Measurements from ENCODE around the gene DDX10. TPM values are rescaled to one million over a fixed set of nuclear protein-coding genes. Genes with fewer than 3 reads are reported as not detected.

The DDX10 gene
- 29.3 and 73.7 TPM in 2 replicates for total RNA-seq (2011; cell fraction: chromatin; rRNA removed; ENCODE audit: low replicate concordance)
- total RNA-seq (2011; cell fraction: nucleolus; rRNA removed), result 23.7 and 24.2 TPM in 2 replicates
- total RNA-seq (2011; cell fraction: nucleoplasm; rRNA removed), result 33.8 and 41.2 TPM in 2 replicates
- total RNA-seq (2014; rRNA removed), result 48.3 and 50.0 TPM in 2 replicates
- total RNA-seq (2014; rRNA removed; fragmentation: Illumina TruSeq; extraction: Trizol), result 77.2 and 83.6 TPM in 2 replicates
- total RNA-seq (2015; rRNA removed; fragmentation: Illumina TruSeq; extraction: Trizol), result 69.1 and 72.5 TPM in 2 replicates
- total RNA-seq (2021), result 64.6 and 66.6 TPM in 2 replicates
- polyA plus RNA-seq (2011; rRNA removed), result 41.7 and 50.7 TPM in 2 replicates
- polyA plus RNA-seq (2011; cell fraction: cytosol; rRNA removed), result 30.1 and 51.2 TPM in 2 replicates
- 29.6 and 31.2 TPM in 2 replicates for polyA plus RNA-seq (2011; cell fraction: nucleus; rRNA removed)
- 17.6 and 41.4 TPM in 2 replicates for polyA plus RNA-seq (2012)
- 61.0 and 94.6 TPM in 2 replicates for polyA plus RNA-seq (2014; fragmentation: Illumina TruSeq; extraction: Trizol)
- 10 to 100 TPM; 33.9 to 40.8 TPM for polyA plus RNA-seq (2014; fragmentation: Nextera tagmentation; extraction: Ambion mirVana)
- 42.1 and 45.9 TPM in 2 replicates for polyA plus RNA-seq (2014; rRNA removed)
- polyA minus RNA-seq (2011; rRNA and poly(A)+ RNA removed), result 105 and 107 TPM in 2 replicates
- 33.5 and 34.0 TPM in 2 replicates for polyA minus RNA-seq (2011; cell fraction: cytosol; rRNA and poly(A)+ RNA removed)
- polyA minus RNA-seq (2011; cell fraction: nucleus; rRNA and poly(A)+ RNA removed), result 47.0 and 54.5 TPM in 2 replicates
- Bru-seq, nascent RNA, result percentile 86 among the genes with signal in this experiment
- BruChase-seq, experiment 1, labeled RNA remaining after a 2-hour chase, result percentile 77 among the genes with signal in this experiment
- BruChase-seq, experiment 2, labeled RNA remaining after a 6-hour chase, result percentile 70 among the genes with signal in this experiment
- long read RNA-seq, experiment 1, full-length matches to known transcripts, result 153 of 239 reads
- long read RNA-seq, experiment 1, partial matches to known transcripts, result 70 of 239 reads
- long read RNA-seq, experiment 1, other reads (novel, unspliced or antisense), result 16 of 239 reads
- long read RNA-seq, experiment 2, transcript DDX10-201 (18 exons, 3,264 nt), result major isoform, 9 of 47 reads
- long read RNA-seq, experiment 2, partial matches to known transcripts, result 38 of 47 reads
- long read RNA-seq, experiment 2, other reads (novel, unspliced or antisense), result 0 of 47 reads
- long read RNA-seq, experiment 3, transcript DDX10-201 (18 exons, 3,264 nt), result major isoform, 5 of 79 reads
- long read RNA-seq, experiment 3, partial matches to known transcripts, result 69 of 79 reads
- long read RNA-seq, experiment 3, other reads (novel, unspliced or antisense), result 5 of 79 reads

DNA sequence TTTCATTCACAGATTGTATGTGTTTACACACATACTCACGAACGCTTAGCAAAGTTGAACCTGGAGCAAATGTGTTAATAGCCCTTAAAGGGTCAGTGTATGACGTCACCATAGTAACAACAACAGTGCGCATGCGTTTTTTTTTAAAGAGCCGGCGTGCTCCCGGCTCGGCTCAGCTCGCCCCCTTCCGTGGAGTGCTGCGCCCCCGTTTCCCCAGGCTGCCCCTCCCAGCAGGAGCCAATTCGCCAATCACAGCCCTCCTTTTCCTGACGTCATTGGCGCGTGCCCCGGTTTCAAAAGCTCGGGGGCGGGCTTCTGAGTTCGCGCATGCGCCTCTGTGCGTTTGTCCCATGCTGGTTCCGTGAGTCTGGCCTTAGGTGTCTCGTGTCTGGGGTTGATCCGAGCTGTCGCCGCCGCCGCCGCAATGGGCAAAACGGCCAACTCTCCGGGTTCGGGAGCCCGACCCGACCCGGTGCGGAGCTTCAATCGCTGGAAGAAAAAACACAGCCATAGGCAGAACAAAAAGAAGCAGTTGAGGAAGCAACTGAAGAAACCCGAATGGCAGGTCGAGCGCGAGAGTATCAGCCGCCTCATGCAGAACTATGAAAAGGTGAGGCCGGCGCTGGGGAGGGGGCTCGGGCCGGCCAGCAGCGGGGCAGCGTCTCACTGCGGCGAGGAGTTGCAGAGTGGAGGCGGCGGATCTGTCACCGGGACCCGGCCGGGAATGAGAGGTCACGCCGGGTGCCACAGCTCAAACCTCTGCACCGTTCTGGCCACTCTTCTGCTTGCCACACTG is at the start of gene DDX10:
Gene DDX10, plus strand, starts transcription at position 340 of the 796 bp plus-strand sequence. Its CDS starts 85 bp downstream, at position 425.
- H3K9ac ChIP-seq (ENCODE audit: insufficient read depth in 1 of 2, low read depth in 2 of 2, low read length in 2 of 2), result peak within 1 kb of the TSS; percentile 81 to 94
- H3K27me3 ChIP-seq (ENCODE audit: control insufficient read depth in 2 of 2, insufficient read depth in 2 of 2, low read length in 2 of 2), result no peaks in the 10 kb centered on the region
- H3K27ac ChIP-seq (ENCODE audit: extremely low read depth, low read depth, low read length), result peak within 1 kb of the TSS; percentile 79
- intact Hi-C loops (cut with micrococcal nuclease), result loop anchor here (2.0 kb wide), 1 partner anchor 666 kb away; no protein-coding TSS in a partner anchor
- peak within 1 kb of the TSS; percentile 100 for H2AFZ ChIP-seq (ENCODE audit: low read depth, low read length)
- no peaks in the 10 kb centered on the region for H3K9me3 ChIP-seq (replicated peaks; ENCODE audit: control insufficient read depth, insufficient read depth, low read depth, low read length)
- CTCF ChIA-PET (ENCODE audit: low intra/inter-chr PET ratio), result no interaction called here
- peaks cover 10 to 17% of the 10 kb centered on the region in 2 experiments; a peak in 4 of 5 replicates for H3K4me1 ChIP-seq (replicated peaks in 1 of 2; ENCODE audit: control insufficient read depth in 2 of 2, insufficient read depth in 2 of 2, low read length in 2 of 2)
- POLR2A ChIA-PET, result interaction anchor here (0.6 to 1.3 kb wide), 5 partner anchors 9 to 1276 kb away, joined by 3 to 6 read pairs (median 4); no protein-coding TSS in a partner anchor
- peaks cover 34% of the 10 kb centered on the region for H3K36me3 ChIP-seq (ENCODE audit: control insufficient read depth, insufficient read depth, low read length)
- 1% methylated on average over 55 of the region's 61 CpGs for WGBS (ENCODE audit: insufficient coverage, low coverage, missing lambda C conversion rate)
- H3K4me2 ChIP-seq (ENCODE audit: insufficient read depth, low read length), result peak within 1 kb of the TSS; percentile 82
- peaks cover 53% of the 10 kb centered on the region for H3K79me2 ChIP-seq (ENCODE audit: control insufficient read depth, insufficient read depth, low read length)
- TSS peak; percentile 66 for BruUV-seq (replicated peaks)
- peak; percentile 95 for FAIRE-seq
- DNase-seq (ENCODE audit: extremely low read depth in 1 of 4, low spot score in 3 of 4), result peak; percentile 97 to 99 (median 98)
- ATAC-seq, result peak; percentile 95
- H3K9me1 ChIP-seq (ENCODE audit: control insufficient read depth, insufficient read depth, low read length), result no peaks in the 10 kb centered on the region
- no peaks in the 10 kb centered on the region for H4K20me1 ChIP-seq (replicated peaks; ENCODE audit: control insufficient read depth, insufficient read depth, low read length)
- in situ Hi-C loops (cut with MboI), result no loop called here
- peak within 1 kb of the TSS; percentile 84 for H3K4me3 ChIP-seq
- TF ChIP-seq MXI1 (IDR thresholded peaks at IDR 0.05; ENCODE audit: low read depth, low read length), result peak; percentile 58
- TF ChIP-seq E2F1 (CRISPR knock-in tag; IDR thresholded peaks at IDR 0.05), result peak; percentile 25; the same call in 1 of the 2 replicates
- no peak for TF ChIP-seq TEAD1 (CRISPR knock-in tag; IDR thresholded peaks at IDR 0.05)
- TF ChIP-seq ERF (CRISPR knock-in tag; IDR thresholded peaks at IDR 0.05), result 0 out of 2 replicates have a peak, but pooled peaks have one; percentile 72
- peak; percentile 51; the same call in 1 of the 2 replicates for TF ChIP-seq ETS1 (conservative IDR thresholded peaks at IDR 0.05; ENCODE audit: control insufficient read depth, low read depth, low read length)
- no peak for TF ChIP-seq GATAD2A (IDR thresholded peaks at IDR 0.05)
- no peak for TF ChIP-seq PHF21A (IDR thresholded peaks at IDR 0.05; ENCODE audit: borderline replicate concordance, low read depth)
